T-helper 1 cell treated with Interleukin-12 subunit alpha and Interleukin-12 subunit beta and Interleukin-4 antibody, amounts not matched to agents 30 ng/mL and 1 ng/mL, for 36 hours (primary cell): ENCODE data around the gene DEFB126. TPM values are rescaled to one million over a fixed set of nuclear protein-coding genes. Genes with fewer than 3 reads are reported as not detected.
"Not testable (repeated sequence)": the region's sequence is repeated elsewhere in the genome, so short reads cannot be mapped to it uniquely, and the experiment has no call there.

Experiments used
- intact Hi-C: fragments of 100-400 bp; cut with micrococcal nuclease; formaldehyde crosslinking; loops from one replicate; pipeline ENCODE4 v1.15.1; 2024
- total RNA-seq: library from RNA; stranded (reverse); gene quantifications from 2 replicates; pipeline ENCODE4 v1.2.3, GENCODE V29; 2022

DEFB126 gene
- not detected in 2 replicates for total RNA-seq

DNA sequence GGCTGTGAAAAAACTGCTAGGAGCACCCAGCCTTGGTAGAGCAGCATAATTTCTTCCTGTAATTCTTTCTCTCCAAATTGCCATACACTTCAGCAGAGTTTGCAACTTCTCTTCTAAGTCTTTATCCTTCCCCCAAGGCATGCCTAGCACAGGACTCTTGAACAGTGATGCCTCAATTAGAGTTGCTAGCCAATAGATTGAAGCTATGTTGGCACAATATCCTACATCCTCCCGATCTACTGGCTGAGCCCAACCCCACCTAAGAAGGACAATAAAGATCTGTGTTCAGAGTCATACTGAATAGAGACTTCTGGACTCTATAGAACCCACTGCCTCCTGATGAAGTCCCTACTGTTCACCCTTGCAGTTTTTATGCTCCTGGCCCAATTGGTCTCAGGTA, at the start of gene DEFB126:
TSS of gene DEFB126 (plus strand) at position 301 of the 400 bp plus-strand sequence. CDS start at position 340, 39 bp downstream.
- intact Hi-C loops = no loop called here

DNA sequence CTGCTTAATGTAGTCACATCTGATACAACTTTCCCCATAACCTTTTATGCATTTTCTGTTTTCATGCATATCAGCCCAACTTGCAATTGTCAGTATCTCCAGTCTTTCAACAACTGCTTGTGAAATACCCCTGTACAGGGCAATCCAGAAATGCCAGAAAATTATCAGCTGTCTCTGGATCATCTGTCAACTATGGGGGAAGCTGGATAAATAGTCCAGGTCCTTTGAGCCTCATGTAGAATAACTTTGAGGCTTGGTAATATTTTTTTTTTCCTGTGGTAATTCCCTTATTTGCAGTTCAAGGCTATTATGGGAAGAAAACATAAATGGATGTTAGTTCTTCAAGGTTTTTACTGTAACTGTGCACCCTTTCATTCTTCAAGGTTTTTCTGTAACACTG, 48.7 kb upstream of the DEFB126 start:
- intact Hi-C loops = no loop called here

GRCh38 chr20:95215-95614, 47.2 kb upstream of the DEFB126 start:
- intact Hi-C loops = no loop called here

DNA sequence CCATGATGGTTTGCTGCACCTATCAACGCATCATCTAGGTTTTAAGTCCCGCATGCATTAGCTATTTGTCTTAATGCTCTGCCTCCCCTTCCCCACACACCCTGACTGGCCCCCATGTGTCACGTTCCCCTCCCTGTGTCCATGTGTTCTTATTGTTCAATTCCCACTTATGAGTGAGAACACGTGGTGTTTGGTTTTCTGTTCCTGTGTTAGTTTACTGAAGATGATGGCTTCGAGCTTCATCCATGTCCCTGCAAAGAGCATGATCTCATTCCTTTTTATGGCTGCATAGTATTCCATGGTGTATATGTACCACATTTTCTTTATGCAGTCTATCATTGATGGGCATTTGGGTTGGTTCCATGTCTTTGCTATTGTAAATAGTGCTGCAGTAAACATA, 44.7 kb upstream of the DEFB126 start:
- intact Hi-C loops = not testable (repeated sequence)

DNA sequence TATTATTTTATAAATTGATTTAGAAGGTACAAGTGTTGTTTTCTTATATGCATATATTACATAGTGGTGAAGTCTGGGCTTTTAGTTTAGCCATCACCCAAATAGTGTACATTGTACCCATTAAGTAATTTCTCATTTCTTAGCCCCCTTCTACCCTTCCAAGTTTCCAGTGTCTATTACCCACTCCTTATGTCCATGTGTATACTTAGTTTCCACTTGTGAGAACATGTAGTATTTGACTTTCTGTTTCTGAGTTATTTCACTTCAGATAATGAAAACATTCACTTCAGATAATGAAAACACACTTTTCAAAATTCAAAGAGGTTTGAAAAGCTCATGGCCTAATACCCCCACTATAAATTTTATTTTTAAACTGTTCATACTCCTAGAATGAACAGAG, 40.4 kb upstream of the DEFB126 start:
- intact Hi-C loops = no loop called here

GRCh38 chr20:103456-103855, 38.9 kb upstream of the DEFB126 start:
- intact Hi-C loops = no loop called here

- intact Hi-C loops = no loop called here
Measured at GRCh38 chr20:112396-112795, 30.0 kb upstream of the DEFB126 start.

DNA sequence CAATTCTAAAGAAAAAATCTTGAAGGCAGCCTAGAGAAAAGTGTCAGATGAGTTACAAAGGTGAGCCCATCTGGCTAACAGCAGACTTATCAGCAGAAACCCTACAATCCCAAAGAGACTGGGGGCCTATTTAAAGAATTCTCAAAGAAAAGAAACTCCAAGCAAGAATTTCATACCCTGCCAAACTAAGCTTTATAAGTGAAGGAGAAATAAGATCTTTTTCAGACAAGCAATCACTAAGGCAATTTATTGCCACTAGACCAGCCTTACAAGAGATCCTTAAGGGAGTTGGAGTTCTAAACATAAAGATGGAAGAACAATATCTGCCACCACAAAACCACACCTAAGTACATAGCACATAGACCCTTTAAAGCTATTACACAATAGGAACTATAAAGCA, 24.9 kb upstream of the DEFB126 start:
- intact Hi-C loops = no loop called here

DNA sequence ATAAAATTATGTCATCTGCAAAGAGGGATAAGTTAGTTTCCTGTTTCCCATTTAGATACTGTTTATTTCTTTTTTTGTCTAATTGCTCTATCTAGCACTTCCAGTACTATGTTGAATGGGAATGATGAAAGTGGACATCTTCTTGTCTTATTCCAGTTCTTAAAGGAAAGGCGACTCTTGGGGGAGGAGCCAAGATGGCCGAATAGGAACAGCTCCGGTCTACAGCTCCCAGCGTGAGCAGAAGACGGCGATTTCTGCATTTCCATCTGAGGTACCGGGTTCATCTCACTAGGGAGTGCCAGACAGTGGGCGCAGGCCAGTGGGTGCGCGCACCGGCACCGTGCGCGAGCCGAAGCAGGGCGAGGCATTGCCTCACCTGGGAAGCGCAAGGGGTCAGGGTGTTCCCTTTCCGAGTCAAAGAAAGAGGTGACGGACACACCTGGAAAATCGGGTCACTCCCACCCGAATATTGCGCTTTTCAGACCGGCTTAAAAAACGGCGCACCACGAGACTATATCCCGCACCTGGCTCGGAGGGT, 12.5 kb upstream of the DEFB126 start:
- intact Hi-C loops = not testable (repeated sequence)

DNA sequence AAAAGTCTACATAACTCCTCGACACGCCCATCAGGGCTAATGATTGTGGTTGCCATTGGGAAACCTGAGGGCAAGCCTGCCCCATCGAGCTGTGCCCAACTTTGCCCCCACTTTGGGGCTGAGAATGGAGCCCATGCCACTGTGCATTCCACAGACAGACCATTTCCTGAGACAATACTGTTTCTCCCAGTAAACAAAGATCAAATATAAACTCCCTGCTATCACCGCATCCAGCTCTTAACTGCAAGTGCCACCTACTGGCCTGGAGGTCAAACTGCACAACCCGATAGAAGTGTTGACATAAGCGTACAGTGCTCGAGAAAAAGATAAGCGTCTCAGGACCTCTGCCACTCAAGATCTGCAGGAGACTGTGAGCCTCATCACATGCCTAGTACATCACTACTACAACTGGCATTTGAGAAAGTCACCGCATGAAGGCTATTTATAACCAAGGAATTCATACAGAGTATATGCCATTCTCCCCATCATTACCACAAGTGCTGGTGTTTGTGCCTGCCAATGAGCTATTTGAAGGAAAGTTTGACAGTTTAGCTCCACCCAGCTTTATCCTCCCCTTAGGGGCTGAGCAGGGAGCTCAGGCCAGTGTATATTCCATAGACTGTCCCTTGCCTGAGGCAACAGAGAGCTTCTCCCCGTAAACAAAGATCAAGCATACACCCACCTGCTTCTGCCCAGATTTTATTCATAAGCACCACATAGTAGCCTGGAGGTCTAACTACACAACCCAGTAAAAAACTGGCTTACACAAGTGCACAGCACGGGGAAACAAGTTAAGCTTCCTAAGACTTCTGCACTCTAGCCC, 4.5 kb upstream of the DEFB126 start:
- intact Hi-C loops = no loop called here

GRCh38 chr20:145877-146276, 3.5 kb downstream of the DEFB126 start:
- intact Hi-C loops = no loop called here

DNA sequence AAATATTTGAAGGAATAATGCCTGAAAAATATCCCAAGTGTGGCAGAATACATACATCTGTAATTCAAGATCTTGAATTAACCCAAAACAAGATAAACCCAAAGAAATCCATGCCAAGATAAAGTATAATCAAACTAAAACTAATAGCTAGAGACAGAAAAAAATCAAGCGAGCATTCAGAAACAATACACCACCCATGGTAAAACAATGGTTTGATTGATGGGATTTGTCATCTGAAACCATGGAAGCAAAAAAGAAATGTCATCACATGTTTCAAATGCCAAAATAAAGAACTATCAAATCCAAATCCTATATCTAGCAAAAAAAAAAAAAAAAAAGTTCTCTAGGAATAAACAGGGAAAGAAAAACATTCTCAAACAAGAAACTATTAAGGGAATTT, 9.7 kb downstream of the DEFB126 start:
- intact Hi-C loops = no loop called here

DNA sequence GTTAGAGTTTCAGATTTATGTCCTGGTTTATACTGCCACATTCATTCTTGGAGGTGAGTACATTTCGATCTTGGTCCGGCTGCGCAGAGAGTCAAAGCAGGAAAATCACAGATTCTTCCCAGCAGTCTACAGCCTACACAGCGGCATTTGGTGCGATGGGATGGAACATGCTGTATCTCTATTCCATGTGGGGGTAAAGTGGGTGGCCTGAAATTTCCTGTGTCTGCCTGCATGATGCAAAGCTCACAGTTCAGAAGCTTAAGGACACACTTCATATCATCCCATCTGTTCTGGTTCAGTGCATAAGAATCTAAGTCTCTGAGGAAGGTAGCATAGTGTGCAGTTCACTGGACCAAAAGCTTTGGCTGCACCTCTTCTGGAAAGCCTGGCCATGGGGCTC, 14.8 kb downstream of the DEFB126 start, which contains the start of gene DEFB127:
TSS of gene DEFB127 (plus strand) at position 301 of the 400 bp plus-strand sequence. CDS start at position 392, 91 bp downstream.
- intact Hi-C loops = no loop called here

- intact Hi-C loops = no loop called here
Measured at GRCh38 chr20:164618-165017, 22.2 kb downstream of the DEFB126 start.

- intact Hi-C loops = no loop called here
Measured at GRCh38 chr20:168876-169275, 26.5 kb downstream of the DEFB126 start.

- intact Hi-C loops = no loop called here
Measured at GRCh38 chr20:184288-184687, 41.9 kb downstream of the DEFB126 start.

DNA sequence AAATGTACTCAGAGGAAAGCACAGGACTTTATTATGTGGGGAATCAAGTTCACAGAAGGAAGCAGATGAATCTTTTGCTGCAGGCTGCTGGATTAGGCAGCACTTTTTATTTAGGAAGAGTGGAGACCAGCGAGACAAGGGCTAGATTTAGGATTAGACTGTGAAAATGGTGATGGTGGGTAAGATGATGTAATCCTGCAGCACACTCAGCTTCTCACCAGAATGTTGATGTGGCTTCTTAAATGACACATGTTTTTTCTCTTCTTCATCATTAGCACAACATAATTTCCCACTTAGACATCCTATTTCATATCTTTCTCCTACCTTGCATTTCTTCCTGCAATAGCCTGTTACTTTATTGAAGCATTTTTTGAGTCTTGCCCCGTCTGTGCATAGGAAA, 45.3 kb downstream of the DEFB126 start:
- intact Hi-C loops = no loop called here

GRCh38 chr20:189611-190010, 47.2 kb downstream of the DEFB126 start, which contains the start of gene DEFB128:
DEFB128 (minus strand) TSS chr20:189711; CDS start chr20:189623, 88 bp downstream.
- intact Hi-C loops = no loop called here

Other genes starting within 250 kb of the DEFB126 start
- gene DEFB125, start 54.9 kb upstream of the DEFB126 start, total RNA-seq = not detected in 2 replicates
- gene DEFB127, start 14.9 kb downstream of the DEFB126 start, total RNA-seq = not detected in 2 replicates
- gene DEFB128, start 47.1 kb downstream of the DEFB126 start, total RNA-seq = not detected in 2 replicates
- gene DEFB129, start 84.7 kb downstream of the DEFB126 start, total RNA-seq = not detected in 2 replicates
- gene DEFB132, start 115.1 kb downstream of the DEFB126 start, total RNA-seq = not detected in 2 replicates
- gene C20orf96, start 148.2 kb downstream of the DEFB126 start, total RNA-seq = 4.7 and 5.1 TPM in 2 replicates
- 25.0 and 25.2 TPM in 2 replicates for gene ZCCHC3, start 155.0 kb downstream of the DEFB126 start, total RNA-seq
- 2.4 TPM in 2 replicates for gene SOX12, start 183.0 kb downstream of the DEFB126 start, total RNA-seq
- 1.5 and 2.5 TPM in 2 replicates for gene NRSN2, start 204.5 kb downstream of the DEFB126 start, total RNA-seq
- 27.1 and 29.1 TPM in 2 replicates for gene TRIB3, start 238.2 kb downstream of the DEFB126 start, total RNA-seq